H1 (cell line): Measurements from ENCODE around the gene NUBPL. TPM values are rescaled to one million over a fixed set of nuclear protein-coding genes. Genes with fewer than 3 reads are reported as not detected.

Experiments
- CTCF ChIA-PET: fragments of 300-600 bp; sonication (Branson Sonifier 250); formaldehyde crosslinking; loops from one replicate; lab custom pipeline; 2021; ENCODE audit not compliant: partially characterized antibody; lab: Charles Lee
- POLR2A ChIA-PET: fragments of 300-600 bp; sonication (Branson Sonifier 250); formaldehyde crosslinking; loops from one replicate; lab custom pipeline; 2021; ENCODE audit warnings: inconsistent platforms; ENCODE audit not compliant: partially characterized antibody; lab: Charles Lee
- DNase-seq, 2 experiments: peaks; one replicate each; pipeline versions ENCODE4 v3.0.0 to v3.0.0-alpha.2; 2010 to 2022; ENCODE audit warnings: low spot score in 2 of 2, low read depth in 1 of 2, mixed read lengths in 1 of 2
- FAIRE-seq: peaks from 2 replicates; lab custom pipeline; 2011; peaks lifted over from hg19 to GRCh38; lab: Jason Lieb, UNC
- H2AFZ ChIP-seq: 2 replicates; pipeline ENCODE4 v1.8.1; 2012; ENCODE audit warnings: low read length, inconsistent platforms
- H2AK5ac ChIP-seq: 2 replicates; pipeline ENCODE4 v1.6.1; 2013; ENCODE audit warnings: low read depth, low read length
- H2BK120ac ChIP-seq: replicated peaks from 2 replicates; pipeline ENCODE3; 2013; ENCODE audit warnings: low read depth, low read length, inconsistent platforms
- H2BK12ac ChIP-seq: 2 replicates; pipeline ENCODE4 v1.6.1; 2013; ENCODE audit warnings: low read depth, low read length
- H2BK15ac ChIP-seq: 2 replicates; pipeline ENCODE4 v1.6.1; 2013; ENCODE audit warnings: low read length
- H2BK20ac ChIP-seq: 2 replicates; pipeline ENCODE4 v1.6.1; 2013; ENCODE audit warnings: low read length
- H2BK5ac ChIP-seq: 2 replicates; pipeline ENCODE4 v1.6.1; 2013; ENCODE audit warnings: low read depth, low read length
- H3K14ac ChIP-seq: 2 replicates; pipeline ENCODE4 v1.6.1; 2013; ENCODE audit warnings: inconsistent platforms; ENCODE audit not compliant: insufficient read length
- H3K18ac ChIP-seq: 2 replicates; pipeline ENCODE4 v1.6.1; 2013; ENCODE audit warnings: low read length; ENCODE audit errors: extremely low read depth
- H3K23ac ChIP-seq: 2 replicates; pipeline ENCODE4 v1.6.1; 2013; ENCODE audit warnings: inconsistent platforms; ENCODE audit not compliant: insufficient read length
- H3K23me2 ChIP-seq: 2 replicates; pipeline ENCODE4 v1.6.1; 2013; ENCODE audit warnings: low read depth, low read length
- H3K27ac ChIP-seq: 2 replicates; pipeline ENCODE4 v1.6.1; 2011; ENCODE audit warnings: low read depth, low read length, inconsistent platforms
- H3K27me3 ChIP-seq, 4 experiments: replicated peaks in 1 of 4; 1 replicate in 1 of 4; 2 replicates in 3 of 4; pipeline versions ENCODE4 v1.6.1 to v1.8.1; 2011 to 2013; ENCODE audit warnings: low read length in 3 of 4, mild to moderate bottlenecking in 3 of 4, inconsistent platforms in 2 of 4, mixed read lengths in 2 of 4, moderate library complexity in 1 of 4; ENCODE audit not compliant: control insufficient read depth in 3 of 4, insufficient read depth in 3 of 4; ENCODE audit errors: extremely low read depth in 1 of 4
- H3K36me3 ChIP-seq, 4 experiments: 2 replicates each; pipeline versions ENCODE4 v1.6.1 to v1.8.1; 2011 to 2013; ENCODE audit warnings: mild to moderate bottlenecking in 4 of 4, low read length in 3 of 4, moderate library complexity in 2 of 4, control low read depth in 1 of 4, inconsistent platforms in 1 of 4; ENCODE audit not compliant: insufficient read depth in 4 of 4, control insufficient read depth in 2 of 4
- H3K4ac ChIP-seq: replicated peaks from 2 replicates; pipeline ENCODE3; 2013; ENCODE audit warnings: low read length, low read depth, mixed read lengths, inconsistent platforms; ENCODE audit not compliant: insufficient read length
- H3K4me1 ChIP-seq, 4 experiments: replicated peaks in 1 of 4; 1 replicate in 1 of 4; 2 replicates in 3 of 4; pipeline versions ENCODE4 v1.6.1 to v1.8.1; 2011 to 2013; ENCODE audit warnings: low read length in 3 of 4, inconsistent platforms in 2 of 4, mixed read lengths in 1 of 4; ENCODE audit not compliant: insufficient read depth in 4 of 4, control insufficient read depth in 3 of 4
- H3K4me2 ChIP-seq, 2 experiments: 2 replicates each; pipeline versions ENCODE4 v1.6.1 to v1.8.1; 2011 to 2013; ENCODE audit warnings: low read depth in 2 of 2, low read length in 2 of 2, control low read depth in 1 of 2, inconsistent platforms in 1 of 2, mild to moderate bottlenecking in 1 of 2; ENCODE audit not compliant: insufficient read depth in 1 of 2
- H3K4me3 ChIP-seq, 4 experiments: fragments of 200-600, 300-600 bp in 1 of 4; sonication (generic), shearing (Covaris generic), sonication (Bioruptor Twin) in 1 of 4; 2 replicates each; pipeline versions ENCODE4 v1.5.1 to v1.8.1; 2011 to 2016; ENCODE audit warnings: low read length in 4 of 4, low read depth in 3 of 4, control low read depth in 2 of 4, inconsistent platforms in 2 of 4, mild to moderate bottlenecking in 2 of 4, mixed read lengths in 1 of 4, moderate library complexity in 1 of 4; ENCODE audit not compliant: insufficient read depth in 2 of 4; ENCODE audit errors: extremely low read depth in 1 of 4
- H3K56ac ChIP-seq: replicated peaks from 2 replicates; pipeline ENCODE3; 2013; ENCODE audit warnings: low read depth, mild to moderate bottlenecking, mixed read lengths, low read length, inconsistent platforms; ENCODE audit not compliant: insufficient read length
- H3K79me1 ChIP-seq: 2 replicates; pipeline ENCODE4 v1.6.1; 2013; ENCODE audit warnings: low read depth, low read length, control low read depth
- H3K79me2 ChIP-seq, 2 experiments: 2 replicates each; pipeline versions ENCODE4 v1.6.1 to v1.8.1; 2012 to 2013; ENCODE audit warnings: low read length in 2 of 2, mild to moderate bottlenecking in 2 of 2, inconsistent platforms in 1 of 2; ENCODE audit not compliant: insufficient read depth in 2 of 2, control insufficient read depth in 1 of 2
- H3K9ac ChIP-seq, 4 experiments: replicated peaks in 1 of 4; 1 replicate in 1 of 4; 2 replicates in 3 of 4; pipeline versions ENCODE4 v1.6.1 to v1.8.1; 2011 to 2013; ENCODE audit warnings: low read depth in 3 of 4, low read length in 3 of 4, control low read depth in 2 of 4, mild to moderate bottlenecking in 2 of 4, moderate library complexity in 2 of 4, inconsistent platforms in 1 of 4; ENCODE audit errors: extremely low read depth in 1 of 4
- H3K9me3 ChIP-seq, 2 experiments: 2 replicates each; pipeline versions ENCODE4 v1.6.1 to v1.8.1; 2012 to 2013; ENCODE audit warnings: mild to moderate bottlenecking in 2 of 2, moderate library complexity in 2 of 2, control low read depth in 1 of 2, inconsistent platforms in 1 of 2, low read depth in 1 of 2, low read length in 1 of 2, mixed read lengths in 1 of 2; ENCODE audit not compliant: insufficient read depth in 2 of 2
- H4K20me1 ChIP-seq, 2 experiments: replicated peaks in 1 of 2; 2 replicates each; pipeline versions ENCODE3 to v1.8.1; 2011 to 2013; ENCODE audit warnings: inconsistent platforms in 2 of 2, low read length in 2 of 2, mild to moderate bottlenecking in 1 of 2; ENCODE audit not compliant: insufficient read depth in 2 of 2, control insufficient read depth in 1 of 2
- H4K5ac ChIP-seq: 2 replicates; pipeline ENCODE4 v1.6.1; 2013; ENCODE audit warnings: low read length, low read depth, mixed read lengths, inconsistent platforms; ENCODE audit not compliant: insufficient read length
- H4K8ac ChIP-seq: 2 replicates; pipeline ENCODE4 v1.8.0; 2013; ENCODE audit warnings: mild to moderate bottlenecking, moderate library complexity, low read length, inconsistent platforms; ENCODE audit not compliant: insufficient read depth; ENCODE audit errors: extremely low read depth
- H4K91ac ChIP-seq: replicated peaks from 2 replicates; pipeline ENCODE3; 2013; ENCODE audit warnings: low read length, mixed read lengths, inconsistent platforms; ENCODE audit not compliant: insufficient read length
- ATF2 ChIP-seq: IDR thresholded peaks from 2 replicates; pipeline ENCODE4 v1.6.1; 2012; ENCODE audit warnings: low read length, inconsistent platforms
- ATF3 ChIP-seq: IDR thresholded peaks from 2 replicates; pipeline ENCODE4 v1.6.1; 2011; ENCODE audit warnings: low read depth, mild to moderate bottlenecking, low read length; ENCODE audit not compliant: insufficient read depth
- CHD2 ChIP-seq: IDR thresholded peaks from 2 replicates; pipeline ENCODE4 v1.6.1; 2012; ENCODE audit warnings: low read length, improper control_type of control experiment
- HDAC6 ChIP-seq: IDR thresholded peaks from one replicate; pipeline ENCODE4 v1.7.1; 2012; ENCODE audit warnings: low read depth, mild to moderate bottlenecking, inconsistent platforms, low read length, moderate library complexity
- JUN ChIP-seq: IDR thresholded peaks from 2 replicates; pipeline ENCODE4 v1.6.1; 2011; ENCODE audit warnings: low read depth, mild to moderate bottlenecking, improper control_type of control experiment, low read length
- POLR2A ChIP-seq, 2 experiments: IDR thresholded peaks; 1 replicate in 1 of 2; 2 replicates in 1 of 2; pipeline ENCODE4 v1.6.1; 2011; ENCODE audit warnings: low read depth in 2 of 2, low read length in 2 of 2, mild to moderate bottlenecking in 2 of 2; ENCODE audit errors: control extremely low read depth in 1 of 2
- POLR2AphosphoS5 ChIP-seq: IDR thresholded peaks from 2 replicates; pipeline ENCODE4 v1.6.1; 2011; ENCODE audit warnings: low read depth, low read length
- RBBP5 ChIP-seq: IDR thresholded peaks from 2 replicates; pipeline ENCODE4 v1.7.1; 2012; ENCODE audit warnings: low read depth, mild to moderate bottlenecking, inconsistent platforms, low read length, moderate library complexity, borderline replicate concordance
- RFX5 ChIP-seq: IDR thresholded peaks from 2 replicates; pipeline ENCODE4 v1.6.1; 2011; ENCODE audit warnings: low read depth, low read length, improper control_type of control experiment, borderline replicate concordance
- SP2 ChIP-seq: IDR thresholded peaks from 2 replicates; pipeline ENCODE4 v1.6.1; 2012; ENCODE audit warnings: mild to moderate bottlenecking, low read length, inconsistent platforms
- SP4 ChIP-seq: IDR thresholded peaks from 2 replicates; pipeline ENCODE4 v1.6.1; 2012; ENCODE audit warnings: low read length, inconsistent platforms
- TEAD4 ChIP-seq: IDR thresholded peaks from 2 replicates; pipeline ENCODE4 v1.6.1; 2012; ENCODE audit warnings: low read depth, low read length, inconsistent platforms, mixed read lengths
- USF2 ChIP-seq: IDR thresholded peaks from 2 replicates; pipeline ENCODE4 v1.6.1; 2011; ENCODE audit warnings: low read length, improper control_type of control experiment
- WGBS, 2 experiments: shearing (Covaris generic) in 1 of 2; methylation state at CpG; one replicate each; pipeline versions ENCODE4 v1.1.6 to v1.1.7; 2013 to 2015; ENCODE audit warnings: low lambda C conversion rate in 2 of 2, mixed read lengths in 2 of 2, inconsistent platforms in 1 of 2, low coverage in 1 of 2, missing lambda C conversion rate in 1 of 2; ENCODE audit not compliant: insufficient replicate concordance in 2 of 2, insufficient coverage in 1 of 2, insufficient read length in 1 of 2; ENCODE audit errors: extremely low coverage in 1 of 2, missing lambda C conversion rate in 1 of 2; 5-methylcytosine and 5-hydroxymethylcytosine counted together
- polyA plus RNA-seq, 7 experiments: library from polyadenylated mRNA; depleted of rRNA in 3 of 7; stranded (reverse) in 5 of 7; unstranded in 2 of 7; fragments of >200 nt in 5 of 7; fragments of 200-250 nt in 2 of 7; gene quantifications; 1 replicate in 5 of 7; 2 replicates in 1 of 7; 4 replicates in 1 of 7; pipeline versions ENCODE4 v1.2.1 to v1.2.3, GENCODE V29; 2011 to 2013; ENCODE audit warnings: missing spikeins in 2 of 7, mixed read lengths in 2 of 7
- total RNA-seq: library from RNA; stranded (reverse); fragmentation: NEBNext Ultra II Directional; extraction: Animal tissue kit (Norgen Biotek cat#: 25700); gene quantifications from 2 replicates; pipeline ENCODE4 v1.2.1, GENCODE V29; 2021

The NUBPL gene
- total and polyA plus RNA-seq, 2 of the 8 experiments (the other 6 are each of a cell fraction or from before 2014, with no cell fraction given) = 1.6 to 6.8 TPM

- H3K27ac ChIP-seq = no peak overlapping the region
- no peak overlapping the region for H2BK15ac ChIP-seq
- H4K8ac ChIP-seq = no peak overlapping the region
- H3K56ac ChIP-seq = no peak overlapping the region
- H3K4me1 ChIP-seq = no peaks in the 10 kb centered on the region
- 0 out of 8 replicates have a peak, but pooled peaks cover 0 to 2% (median 0%) of the 10 kb centered on the region in 4 experiments for H3K36me3 ChIP-seq
- peaks cover 30 to 32% of the 10 kb centered on the region in 2 experiments for H3K9me3 ChIP-seq
- POLR2A ChIA-PET = no interaction called here
- H3K79me1 ChIP-seq = no peaks in the 10 kb centered on the region
- no peak overlapping the region for H2AK5ac ChIP-seq
- no peak overlapping the region for H2AFZ ChIP-seq
- H3K9ac ChIP-seq = no peak overlapping the region
- H3K23me2 ChIP-seq = no peaks in the 10 kb centered on the region
- CTCF ChIA-PET = no interaction called here
- H3K4ac ChIP-seq = no peak overlapping the region
- H3K4me2 ChIP-seq = no peak overlapping the region
- no peak overlapping the region for H2BK120ac ChIP-seq
- H4K5ac ChIP-seq = no peak overlapping the region
- no peak overlapping the region for H2BK12ac ChIP-seq
- H3K79me2 ChIP-seq = no peaks in the 10 kb centered on the region
- H2BK5ac ChIP-seq = no peak overlapping the region
- no peaks in the 10 kb centered on the region for H4K20me1 ChIP-seq
- DNase-seq (no peak), FAIRE-seq (no peak)
- no peaks in the 10 kb centered on the region for H3K27me3 ChIP-seq
- H2BK20ac ChIP-seq = no peak overlapping the region
- H3K23ac ChIP-seq = no peak overlapping the region
- no peak overlapping the region for H3K18ac ChIP-seq
- no peak overlapping the region for H3K4me3 ChIP-seq
- no peak overlapping the region for H3K14ac ChIP-seq
- WGBS, 2 experiments = 80% methylated on average over 5 of the region's 5 CpGs; no CpG with 5 or more reads in 1 of the 2 experiments
- no peak overlapping the region for H4K91ac ChIP-seq
- TF ChIP-seq ATF3 (no peak), CHD2 (no peak), USF2 (no peak), SP2 (no peak), TEAD4 (no peak), SP4 (no peak), RFX5 (no peak), POLR2AphosphoS5 (no peak), RBBP5 (no peak), ATF2 (no peak), JUN (no peak), HDAC6 (no peak), POLR2A (IDR thresholded peaks at IDR 0.05; ENCODE audit: control extremely low read depth in 1 of 2, low read depth in 2 of 2, low read length in 2 of 2) (no peak)
Measured at GRCh38 chr14:31622060-31622459, 60.9 kb downstream of the NUBPL start.
